HG02885 (cell line): Measurements from ENCODE around the gene THBS3.
"Not testable (repeated sequence)": the region's sequence is repeated elsewhere in the genome, so short reads cannot be mapped to it uniquely, and the experiment has no call there.

Experiments used
- ATAC-seq: cut with Tn5 transposase; IDR thresholded peaks from one replicate; pipeline ENCODE4 v1.9.1; 2021; ENCODE audit warnings: mild to moderate bottlenecking; ENCODE audit not compliant: unreplicated experiment, poor library complexity

Gene THBS3

DNA sequence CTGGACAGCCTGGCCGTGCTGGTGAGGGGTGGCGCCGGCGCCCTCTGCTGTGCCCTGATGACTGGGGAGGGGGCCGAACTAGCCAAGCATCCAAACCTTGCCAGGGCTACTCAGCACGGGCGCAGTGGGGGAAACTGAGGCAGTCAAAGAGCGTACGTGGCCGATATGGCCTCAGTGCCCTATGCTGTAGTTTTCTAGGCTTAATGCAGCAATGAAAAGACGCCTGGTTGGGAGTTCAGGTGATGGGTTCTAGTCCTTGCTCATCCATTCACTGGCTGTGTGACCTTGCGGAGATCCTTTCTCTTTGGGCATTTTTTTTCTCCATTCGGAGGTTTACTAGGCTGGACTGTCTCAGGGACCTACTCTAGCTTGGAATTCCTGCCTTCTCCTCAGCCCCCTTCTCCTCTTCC is 1.6 kb upstream of the THBS3 start:
- no peak for ATAC-seq

DNA sequence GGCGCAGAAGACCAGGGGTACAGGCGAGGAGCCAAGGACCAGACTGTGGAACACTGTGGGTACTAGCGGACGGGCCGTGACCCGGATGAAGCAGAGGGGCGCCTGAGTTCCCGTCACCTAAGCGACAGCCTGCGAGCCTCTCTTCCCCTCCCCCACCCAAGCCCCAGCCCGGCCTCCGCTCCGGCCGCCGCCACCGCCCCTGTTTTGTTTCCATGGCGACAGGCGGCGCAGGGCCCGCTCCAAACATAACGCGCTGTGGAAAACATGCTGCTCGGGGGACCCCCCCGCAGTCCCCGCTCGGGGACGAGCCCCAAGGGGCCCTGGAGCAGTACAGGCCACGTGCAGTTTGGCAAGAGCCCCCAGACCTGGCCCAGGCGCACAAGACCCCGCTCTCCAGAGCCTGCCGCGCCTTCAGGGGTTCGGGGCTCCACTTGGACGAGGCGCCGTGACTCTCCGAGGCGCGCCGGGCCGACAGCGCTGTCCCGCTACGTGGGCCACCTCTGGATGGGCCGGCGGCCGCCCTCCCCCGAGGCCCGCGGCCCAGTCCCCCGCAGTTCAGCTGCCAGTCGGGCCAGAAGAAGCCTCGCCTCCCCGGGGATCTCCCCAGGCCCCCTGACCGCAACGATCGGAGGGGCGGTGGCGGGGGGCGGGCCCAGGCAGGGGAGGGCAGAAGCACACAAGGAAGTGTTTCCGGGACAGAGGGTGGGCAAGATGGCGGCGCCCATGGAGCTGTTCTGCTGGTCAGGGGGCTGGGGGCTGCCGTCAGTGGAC is 1.0 kb upstream of the THBS3 start, which contains the start of gene MTX1:
Gene MTX1 (plus strand): TSS at position 155 of the 771 bp plus-strand sequence. CDS start 110 bp downstream, at position 265.
- ATAC-seq, result peak; percentile 85

DNA sequence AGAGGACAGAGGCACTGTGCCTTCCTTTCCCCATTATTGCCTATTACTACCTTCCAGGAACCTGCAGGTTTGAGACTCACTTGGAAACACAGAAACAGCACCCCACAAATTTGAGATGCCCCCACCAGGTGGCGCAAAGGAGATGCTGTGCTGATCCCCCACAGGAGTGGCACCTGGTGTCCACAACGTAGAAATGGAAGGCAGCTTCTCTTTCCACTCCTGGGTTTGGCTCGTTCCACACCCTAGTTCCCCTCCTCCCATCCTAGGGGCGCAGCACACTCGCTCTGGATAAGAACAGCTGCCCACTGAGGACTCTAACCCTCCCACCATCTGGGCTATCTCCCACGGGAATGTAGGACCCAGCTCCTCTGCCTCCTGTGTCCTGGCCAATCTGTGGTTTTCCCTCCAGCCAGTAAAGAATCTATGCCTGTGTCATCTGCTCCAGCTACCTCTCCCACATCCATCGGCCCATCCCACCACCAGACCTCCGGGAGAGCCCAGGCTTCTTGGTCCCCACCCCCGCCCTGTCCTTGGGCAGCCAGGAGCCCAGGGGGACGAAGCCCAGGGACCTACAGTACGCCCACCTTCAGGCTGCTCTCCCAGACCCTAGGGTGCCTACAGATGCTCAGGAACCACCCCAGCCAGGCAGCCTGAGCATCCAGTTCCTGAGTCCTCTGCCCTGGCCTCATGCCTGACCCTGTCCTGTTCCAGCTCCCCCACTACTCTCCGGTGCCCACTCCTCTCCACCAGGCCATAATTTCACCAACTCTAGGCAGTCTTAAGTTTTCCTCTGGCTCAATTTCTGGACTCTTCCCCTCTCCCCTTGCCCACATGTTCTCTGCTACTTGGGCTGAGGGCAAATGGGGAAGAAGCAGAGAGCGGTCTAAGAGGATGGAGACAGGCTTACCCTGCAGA is 549 bp downstream of the THBS3 start:
- ATAC-seq, result no peak

DNA sequence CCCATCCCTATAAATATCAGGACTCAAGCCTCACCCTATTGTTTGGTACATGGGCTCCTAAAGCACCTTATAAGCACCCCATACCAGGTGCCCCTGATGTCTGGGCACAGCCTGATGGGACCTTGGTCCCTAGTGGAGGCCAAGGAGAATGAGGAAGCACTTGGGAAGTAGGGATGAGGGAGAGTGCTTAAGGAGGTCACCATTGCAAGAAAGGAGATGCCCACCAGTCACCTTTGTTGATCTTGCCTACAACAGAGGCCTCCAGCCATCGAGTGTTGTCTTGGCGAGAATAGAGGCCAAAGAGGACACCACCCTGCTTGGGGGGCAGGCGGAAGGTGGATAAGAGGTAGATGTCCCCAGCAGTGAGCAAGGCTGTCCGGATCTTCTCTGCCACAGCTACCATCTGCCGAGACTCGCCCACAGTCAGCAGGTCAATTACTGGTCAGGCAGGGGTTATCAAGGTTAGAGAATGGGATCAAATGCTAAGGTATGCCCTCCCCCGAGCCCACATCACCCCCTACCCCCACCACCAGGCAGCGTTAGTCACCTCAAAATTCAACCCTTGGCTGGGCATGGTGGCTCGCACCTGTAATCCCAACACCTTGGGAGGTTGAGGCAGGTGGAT is 1.6 kb downstream of the THBS3 start:
- no peak for ATAC-seq

DNA sequence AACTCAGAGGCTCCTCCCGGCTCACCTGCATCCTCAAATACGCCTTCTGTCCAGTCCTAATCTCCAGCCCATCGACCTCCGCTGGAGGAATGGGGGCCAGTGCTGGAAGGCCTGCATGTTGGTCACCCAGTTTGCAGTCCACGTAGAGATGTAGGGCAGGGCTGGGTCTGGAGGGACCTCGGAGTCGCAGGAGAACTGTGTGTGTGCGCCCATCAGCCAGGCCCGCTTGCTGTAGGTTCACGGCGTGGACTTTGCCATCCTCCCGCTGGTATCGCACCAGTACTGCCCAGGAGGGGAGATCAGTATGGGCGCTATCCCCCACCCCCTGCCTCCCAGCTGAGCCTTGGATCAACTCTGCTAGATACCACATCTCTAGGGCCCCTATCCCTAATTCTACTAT is 2.7 kb downstream of the THBS3 start:
- no peak for ATAC-seq

DNA sequence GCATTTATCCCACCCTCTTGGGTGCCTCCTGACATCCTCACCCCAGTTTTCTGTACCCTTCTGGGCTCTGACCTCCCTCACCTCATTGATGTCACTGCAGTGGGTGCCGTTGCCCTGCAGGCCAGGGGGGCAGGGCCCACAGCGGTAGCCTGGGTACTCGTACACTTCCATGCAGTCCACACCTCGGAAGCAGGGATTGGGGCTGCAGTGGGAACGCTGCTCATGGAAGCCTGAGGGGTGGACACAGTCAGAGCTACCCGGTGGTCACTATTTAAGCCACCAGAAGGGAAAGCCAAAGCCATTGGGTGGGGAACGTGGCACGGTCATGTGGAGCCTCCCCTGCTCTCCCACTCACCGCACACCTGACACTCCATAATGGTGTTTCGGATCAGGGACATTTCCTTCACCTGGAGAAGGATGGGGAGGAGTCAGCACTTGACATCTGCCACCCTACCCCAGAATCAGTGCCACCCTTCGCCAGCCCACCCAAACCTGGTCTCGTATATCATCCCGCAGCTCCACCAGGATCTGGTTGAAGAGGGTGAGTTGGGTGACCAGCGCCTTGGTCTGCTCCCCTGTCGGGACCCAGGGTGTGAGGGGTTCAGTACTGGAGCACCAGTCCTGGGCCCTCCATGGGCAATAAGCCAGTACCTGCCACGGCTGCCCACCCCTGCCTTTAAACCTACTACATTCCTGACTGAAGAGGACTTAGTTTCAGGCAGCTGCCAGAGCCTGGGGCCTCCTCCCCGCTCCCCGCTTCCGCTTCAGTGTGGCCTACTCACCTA is 4.8 kb downstream of the THBS3 start:
- ATAC-seq, result no peak

DNA sequence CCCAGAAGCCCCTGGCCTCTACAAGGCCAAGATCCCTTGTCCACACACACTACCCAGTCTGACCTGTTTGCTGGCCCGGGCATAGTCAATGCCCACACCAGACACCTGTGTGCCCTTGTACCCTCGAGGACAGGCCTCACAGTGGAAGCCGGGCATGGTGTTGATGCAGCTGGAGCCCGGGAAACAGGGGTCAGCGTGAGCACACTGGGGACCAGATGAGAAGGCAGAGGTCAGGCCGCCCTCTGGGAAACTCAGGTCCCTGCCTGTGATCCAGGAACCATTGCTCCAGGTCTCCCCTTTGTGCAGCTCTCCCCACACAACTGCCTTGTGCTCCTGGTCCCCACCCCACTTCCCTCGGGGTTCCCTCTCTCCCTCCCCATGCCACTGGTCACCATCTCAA is 5.5 kb downstream of the THBS3 start:
- ATAC-seq, result no peak

DNA sequence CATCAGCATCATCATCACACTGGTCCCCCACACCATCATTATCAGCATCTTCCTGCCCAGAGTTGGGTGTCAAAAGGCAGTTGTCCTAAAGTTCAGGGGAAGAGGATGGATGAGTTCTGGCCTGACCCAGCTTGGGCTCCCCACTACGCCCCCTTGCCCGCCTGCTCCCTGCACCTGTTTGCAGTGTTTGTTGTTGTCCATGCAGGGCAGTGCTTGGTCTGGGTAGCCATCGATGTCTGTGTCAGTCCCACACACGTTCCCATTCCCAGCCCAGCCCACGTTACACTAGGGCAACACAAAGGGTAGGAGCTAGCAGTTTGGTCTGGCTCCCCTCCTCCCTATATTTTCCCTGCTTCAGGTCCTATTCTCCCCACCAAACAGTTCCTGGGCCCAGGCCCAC is 6.8 kb downstream of the THBS3 start:
- ATAC-seq, result no peak

DNA sequence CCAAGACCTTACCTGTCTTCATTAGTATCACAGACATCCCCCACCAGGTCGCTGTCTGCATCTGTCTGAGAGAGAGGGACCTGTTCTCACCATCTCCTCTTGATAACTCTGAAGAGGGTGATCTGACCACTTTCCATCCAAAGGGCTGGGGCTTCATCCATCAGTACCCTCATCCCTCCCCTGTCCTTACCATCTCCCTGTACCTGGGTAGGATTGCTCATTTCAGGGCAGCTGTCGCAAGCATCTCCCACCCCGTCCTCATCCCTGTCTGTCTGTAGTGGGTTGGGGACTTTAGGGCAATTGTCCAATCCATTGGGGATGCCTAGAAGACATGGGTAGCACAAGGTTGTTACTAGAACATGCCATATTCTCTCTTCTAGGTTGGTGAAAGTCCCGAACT is 7.9 kb downstream of the THBS3 start:
- no peak for ATAC-seq

DNA sequence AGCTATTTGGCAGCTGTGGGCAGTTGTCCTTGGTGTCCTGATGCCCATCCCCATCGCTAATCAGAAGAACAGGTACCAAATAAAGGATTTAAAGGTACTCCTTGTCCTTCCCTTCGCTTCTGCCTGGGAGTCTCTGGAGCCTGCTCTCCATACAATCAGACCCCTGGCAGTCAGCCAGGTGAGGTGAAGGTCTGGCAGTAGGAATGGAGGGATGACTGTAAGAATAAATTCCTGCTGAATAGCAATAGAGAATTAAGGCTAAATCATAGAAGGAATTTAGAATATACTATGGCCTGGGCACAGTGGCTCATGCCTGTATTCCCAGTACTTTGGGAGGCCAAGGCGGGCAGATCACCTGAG is 9.2 kb downstream of the THBS3 start:
- no peak for ATAC-seq

DNA sequence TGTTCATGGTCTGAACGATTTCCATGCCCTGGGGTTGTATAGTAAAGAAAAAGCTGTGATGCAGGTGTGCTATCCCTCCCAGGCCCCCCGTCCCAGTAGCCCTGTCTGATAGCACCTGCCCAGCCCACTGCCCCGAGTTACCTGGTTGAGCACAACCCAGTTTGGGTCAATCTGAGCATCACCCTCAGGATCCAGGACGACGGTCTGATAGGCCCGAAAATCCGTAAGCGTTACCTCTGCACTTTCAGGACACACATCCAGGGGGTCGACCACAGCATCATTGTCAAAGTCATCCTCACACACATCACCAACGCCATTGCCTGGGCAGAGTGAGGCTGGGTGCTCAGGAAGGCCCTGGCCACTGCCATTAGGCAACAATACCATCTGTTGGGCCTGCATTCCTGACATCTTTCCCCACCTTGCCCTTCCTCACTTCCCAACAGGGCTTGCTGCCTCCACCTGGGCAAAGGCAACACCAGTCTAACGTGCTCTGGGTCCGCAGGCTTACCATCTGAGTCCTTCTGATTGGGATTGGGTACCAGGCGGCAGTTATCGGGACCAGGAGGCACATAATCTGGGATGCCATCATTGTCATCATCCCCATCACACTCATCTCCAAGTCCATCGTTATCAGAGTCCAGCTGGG is 9.7 kb downstream of the THBS3 start:
- no peak for ATAC-seq

DNA sequence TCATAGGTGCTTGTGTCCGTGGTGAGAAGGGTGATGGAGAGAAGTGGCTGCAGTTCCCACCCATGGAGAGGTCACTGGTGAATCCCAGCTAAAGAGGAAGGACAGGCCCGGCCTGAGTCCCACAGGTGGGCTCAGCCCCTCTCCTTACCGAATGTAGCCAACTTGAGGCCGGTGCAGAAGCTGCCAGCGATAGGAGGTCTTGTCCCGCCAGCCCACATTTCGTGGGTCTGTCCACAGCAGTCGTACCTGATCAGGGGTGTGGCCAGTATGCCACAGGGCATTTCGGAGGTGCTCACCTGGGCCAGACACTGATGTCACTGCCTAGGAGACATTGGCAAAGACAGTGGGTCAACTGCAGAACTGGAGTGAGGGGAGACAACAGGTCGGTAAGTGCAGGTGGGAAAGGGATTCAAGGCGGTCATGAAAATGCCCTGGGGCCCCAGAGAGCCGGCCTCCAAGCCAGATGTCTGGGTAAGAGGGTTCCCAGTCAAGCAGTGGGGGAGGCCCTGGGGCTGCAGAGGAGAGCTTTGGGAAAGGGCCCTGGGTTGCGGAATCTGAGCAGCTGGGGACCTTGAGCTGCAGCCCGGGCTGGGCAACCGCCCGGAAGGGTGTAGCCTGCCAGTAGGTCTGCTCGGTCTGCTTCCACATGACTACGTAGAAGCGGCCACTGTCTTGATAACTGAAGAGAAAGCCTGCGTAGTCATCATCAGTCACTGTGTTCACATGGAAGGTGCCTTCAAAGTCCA is 10.6 kb downstream of the THBS3 start:
- no peak for ATAC-seq

DNA sequence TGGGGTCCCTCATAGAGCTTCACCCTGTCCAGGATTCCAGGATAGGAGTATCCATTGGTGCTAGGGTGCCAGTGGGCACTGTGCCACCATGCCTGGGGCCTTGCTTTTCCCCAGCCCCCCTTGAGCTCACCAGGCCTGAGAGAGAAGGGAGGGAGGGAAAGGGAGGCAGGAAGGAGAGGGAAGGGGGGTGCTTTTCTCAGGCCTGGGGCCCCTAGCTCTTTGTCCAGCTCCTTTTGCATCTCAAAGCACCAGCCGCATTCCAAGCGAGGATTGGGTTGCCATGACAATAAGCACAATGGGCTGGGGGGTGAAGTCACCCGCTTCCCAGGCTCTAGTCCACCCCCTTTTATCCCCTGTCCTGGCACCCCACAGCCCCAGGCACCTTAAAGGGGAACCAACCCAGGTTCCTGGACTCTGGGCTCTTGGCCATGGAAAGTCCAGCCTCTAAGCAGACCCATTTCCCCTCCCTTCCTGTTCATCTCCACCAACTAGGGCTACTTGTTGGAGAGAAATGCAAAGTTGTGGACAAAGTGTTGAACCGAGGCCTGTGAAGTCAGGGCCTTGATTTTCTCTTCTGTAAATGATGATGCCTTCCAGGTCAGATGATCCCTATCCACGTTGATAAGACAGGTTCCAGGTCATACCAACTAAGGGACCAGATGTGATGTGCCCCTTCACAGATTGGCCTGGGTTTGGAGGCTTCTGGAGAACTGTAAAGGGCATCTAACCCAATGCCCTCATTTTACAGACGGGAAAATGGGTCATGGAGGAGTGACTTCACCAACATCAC is 11.4 kb downstream of the THBS3 start:
- ATAC-seq, result no peak

DNA sequence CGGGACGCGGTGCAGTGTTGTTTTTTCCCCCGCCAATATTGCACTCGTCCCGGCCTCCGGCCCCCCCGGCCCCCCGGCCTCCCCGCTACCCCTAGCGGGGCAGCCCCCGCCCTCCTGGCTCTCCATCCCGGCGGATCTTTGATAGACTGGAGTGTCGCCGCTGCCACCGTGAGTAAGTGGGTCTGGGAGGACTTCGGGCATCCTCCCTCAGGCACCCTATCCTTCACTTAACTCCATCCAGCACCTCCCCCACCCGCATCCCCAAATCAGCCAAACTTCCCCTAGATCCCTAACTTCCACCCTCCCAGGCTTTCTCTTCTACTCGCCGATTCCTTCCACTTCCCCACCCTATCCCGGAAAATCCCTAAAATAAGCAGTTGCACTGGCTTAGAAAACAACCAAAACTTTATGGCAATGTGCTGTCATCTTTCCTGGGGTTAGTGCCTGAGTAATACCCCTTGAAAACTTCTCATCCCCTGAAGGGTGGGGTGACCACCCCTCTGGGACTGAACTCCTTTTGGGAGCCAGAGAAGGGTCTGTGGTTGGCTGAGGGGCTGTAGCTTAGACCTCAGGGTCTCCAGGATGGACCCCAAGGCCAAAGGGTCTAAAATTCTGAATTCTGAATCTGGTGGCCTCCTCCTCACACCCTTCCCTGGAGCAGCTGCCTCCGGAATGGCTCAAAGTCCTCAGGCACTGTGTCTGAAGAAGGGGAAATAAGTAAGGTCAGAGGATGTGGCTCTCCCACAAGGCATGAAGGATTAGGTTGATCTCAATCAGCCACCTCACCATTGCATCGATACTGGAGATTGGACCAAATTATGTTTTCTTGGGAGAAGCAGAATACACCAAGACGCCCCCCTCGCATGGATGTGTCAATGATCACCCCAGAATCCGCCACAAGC is 12.2 kb downstream of the THBS3 start:
- ATAC-seq, result no peak

DNA sequence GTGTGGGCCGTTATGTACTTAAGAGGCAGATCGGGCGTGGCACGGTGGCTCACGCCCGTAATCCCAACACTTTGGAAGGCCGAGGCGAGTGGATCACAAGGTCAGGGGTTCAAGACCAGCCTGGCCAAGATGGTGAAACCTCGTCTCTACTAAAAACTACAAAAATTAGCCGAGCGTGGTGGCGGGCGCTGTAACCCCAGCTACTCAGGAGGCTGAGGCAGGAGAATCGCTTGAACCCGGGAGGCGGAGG is 13.8 kb downstream of the THBS3 start:
- ATAC-seq, result not testable (repeated sequence)

DNA sequence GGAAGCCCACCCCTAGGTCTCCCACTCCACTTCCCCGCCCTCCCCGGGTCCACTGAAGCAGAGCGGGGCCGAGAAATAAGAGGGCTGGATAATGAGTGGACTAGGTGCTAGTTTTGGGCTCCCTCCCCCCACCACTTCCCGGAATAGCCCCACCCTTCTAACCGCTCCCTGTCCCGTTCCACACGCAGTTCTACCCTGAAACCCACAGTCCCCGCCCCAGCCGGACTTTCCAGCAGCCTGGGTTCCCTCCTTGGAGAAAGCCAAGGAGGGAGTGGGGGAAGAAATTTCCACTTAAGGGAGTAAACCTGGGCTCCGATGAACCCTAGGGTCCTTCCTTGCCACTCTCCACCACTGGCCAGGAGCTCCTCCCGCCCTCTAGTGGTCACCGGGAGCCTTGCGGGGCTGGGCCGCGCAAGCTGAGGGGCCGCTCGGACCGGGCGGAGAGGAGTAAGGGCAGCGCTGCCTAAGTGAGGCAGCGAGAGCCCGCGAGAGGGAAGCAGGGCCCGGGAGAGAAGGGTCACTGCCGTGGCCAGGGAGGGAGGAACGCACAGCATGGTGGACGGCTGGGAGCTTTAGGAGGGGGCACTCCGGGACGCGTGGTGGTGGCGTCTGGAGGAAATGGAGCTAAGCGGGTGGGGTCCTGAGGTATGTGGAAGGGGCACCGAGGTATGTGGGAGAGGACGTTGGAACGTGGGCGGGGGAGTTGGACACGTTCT is 14.3 kb downstream of the THBS3 start:
- peak; percentile 74 for ATAC-seq
